ENCODE data around the gene RPL23. TPM values are rescaled to one million over a fixed set of nuclear protein-coding genes. Genes with fewer than 3 reads are reported as not detected.

Gene RPL23
- total and polyA plus RNA-seq, 9 of the 15 experiments (the other 6 are each of a cell fraction or from before 2014, with no cell fraction given) = 1,745 to 3,667 (median 3,096) TPM

GRCh38 chr17:38869526-38870258 is 16.2 kb upstream of the RPL23 start, which contains the start of gene LASP1 (continued):
- TF ChIP-seq, protein P1, sequence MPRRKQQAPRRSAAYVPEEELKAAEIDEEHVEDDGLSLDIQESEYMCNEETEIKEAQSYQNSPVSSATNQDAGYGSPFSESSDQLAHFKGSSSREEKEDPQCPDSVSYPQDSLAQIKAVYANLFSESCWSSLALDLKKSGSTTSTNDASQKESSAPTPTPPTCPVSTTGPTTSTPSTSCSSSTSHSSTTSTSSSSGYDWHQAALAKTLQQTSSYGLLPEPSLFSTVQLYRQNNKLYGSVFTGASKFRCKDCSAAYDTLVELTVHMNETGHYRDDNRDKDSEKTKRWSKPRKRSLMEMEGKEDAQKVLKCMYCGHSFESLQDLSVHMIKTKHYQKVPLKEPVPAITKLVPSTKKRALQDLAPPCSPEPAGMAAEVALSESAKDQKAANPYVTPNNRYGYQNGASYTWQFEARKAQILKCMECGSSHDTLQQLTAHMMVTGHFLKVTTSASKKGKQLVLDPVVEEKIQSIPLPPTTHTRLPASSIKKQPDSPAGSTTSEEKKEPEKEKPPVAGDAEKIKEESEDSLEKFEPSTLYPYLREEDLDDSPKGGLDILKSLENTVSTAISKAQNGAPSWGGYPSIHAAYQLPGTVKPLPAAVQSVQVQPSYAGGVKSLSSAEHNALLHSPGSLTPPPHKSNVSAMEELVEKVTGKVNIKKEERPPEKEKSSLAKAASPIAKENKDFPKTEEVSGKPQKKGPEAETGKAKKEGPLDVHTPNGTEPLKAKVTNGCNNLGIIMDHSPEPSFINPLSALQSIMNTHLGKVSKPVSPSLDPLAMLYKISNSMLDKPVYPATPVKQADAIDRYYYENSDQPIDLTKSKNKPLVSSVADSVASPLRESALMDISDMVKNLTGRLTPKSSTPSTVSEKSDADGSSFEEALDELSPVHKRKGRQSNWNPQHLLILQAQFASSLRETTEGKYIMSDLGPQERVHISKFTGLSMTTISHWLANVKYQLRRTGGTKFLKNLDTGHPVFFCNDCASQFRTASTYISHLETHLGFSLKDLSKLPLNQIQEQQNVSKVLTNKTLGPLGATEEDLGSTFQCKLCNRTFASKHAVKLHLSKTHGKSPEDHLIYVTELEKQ (CRISPR knock-in tag; IDR thresholded peaks at IDR 0.05) = no peak
- TF ChIP-seq ZNF780A (CRISPR knock-in tag; IDR thresholded peaks at IDR 0.05) (no peak), XRCC5 (IDR thresholded peaks at IDR 0.05; ENCODE audit: low read depth, low read length) (no peak), RBM39 (optimal IDR thresholded peaks at IDR 0.05; ENCODE audit: low read depth, low read length) (no peak), ZNF77 (CRISPR knock-in tag; IDR thresholded peaks at IDR 0.05) (no peak), EHMT2 (IDR thresholded peaks at IDR 0.05) (no peak), RBM14 (IDR thresholded peaks at IDR 0.05; ENCODE audit: borderline replicate concordance, insufficient read depth, low read depth, low read length) (no peak), LARP7 (IDR thresholded peaks at IDR 0.05) (no peak), ZNF282 (CRISPR knock-in tag; IDR thresholded peaks at IDR 0.05) (no peak), IFI16 (CRISPR knock-in tag; IDR thresholded peaks at IDR 0.05) (0 out of 2 replicates have a peak, but pooled peaks have one; percentile 18), EP300 (IDR thresholded peaks at IDR 0.05; ENCODE audit: low read length) (no peak), PPARD (CRISPR knock-in tag; IDR thresholded peaks at IDR 0.05) (0 out of 2 replicates have a peak, but pooled peaks have one; percentile 18), JUNB (CRISPR knock-in tag; conservative IDR thresholded peaks at IDR 0.05) (0 out of 2 replicates have a peak, but pooled peaks have one; percentile 27), SMARCC2 (IDR thresholded peaks at IDR 0.05; ENCODE audit: low read depth) (no peak), ZNF263 (CRISPR knock-in tag; IDR thresholded peaks at IDR 0.05; ENCODE audit: borderline replicate concordance) (no peak), ZNF431 (CRISPR knock-in tag; IDR thresholded peaks at IDR 0.05) (no peak), HBP1 (CRISPR knock-in tag; IDR thresholded peaks at IDR 0.05) (no peak; the same call in 1 of the 2 replicates), HLTF (IDR thresholded peaks at IDR 0.05) (no peak; the same call in 1 of the 2 replicates), GABPB2 (CRISPR knock-in tag; conservative IDR thresholded peaks at IDR 0.05) (no peak), SMAD4 (CRISPR knock-in tag; conservative IDR thresholded peaks at IDR 0.05) (peak; percentile 8)
- TF ChIP-seq, protein P2, sequence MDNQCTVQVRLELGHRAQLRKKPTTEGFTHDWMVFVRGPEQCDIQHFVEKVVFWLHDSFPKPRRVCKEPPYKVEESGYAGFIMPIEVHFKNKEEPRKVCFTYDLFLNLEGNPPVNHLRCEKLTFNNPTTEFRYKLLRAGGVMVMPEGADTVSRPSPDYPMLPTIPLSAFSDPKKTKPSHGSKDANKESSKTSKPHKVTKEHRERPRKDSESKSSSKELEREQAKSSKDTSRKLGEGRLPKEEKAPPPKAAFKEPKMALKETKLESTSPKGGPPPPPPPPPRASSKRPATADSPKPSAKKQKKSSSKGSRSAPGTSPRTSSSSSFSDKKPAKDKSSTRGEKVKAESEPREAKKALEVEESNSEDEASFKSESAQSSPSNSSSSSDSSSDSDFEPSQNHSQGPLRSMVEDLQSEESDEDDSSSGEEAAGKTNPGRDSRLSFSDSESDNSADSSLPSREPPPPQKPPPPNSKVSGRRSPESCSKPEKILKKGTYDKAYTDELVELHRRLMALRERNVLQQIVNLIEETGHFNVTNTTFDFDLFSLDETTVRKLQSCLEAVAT (IDR thresholded peaks at IDR 0.05) = no peak; a peak in 1 of 4 replicates
- TF ChIP-seq, protein P3, sequence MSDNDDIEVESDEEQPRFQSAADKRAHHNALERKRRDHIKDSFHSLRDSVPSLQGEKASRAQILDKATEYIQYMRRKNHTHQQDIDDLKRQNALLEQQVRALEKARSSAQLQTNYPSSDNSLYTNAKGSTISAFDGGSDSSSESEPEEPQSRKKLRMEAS (CRISPR knock-in tag; IDR thresholded peaks at IDR 0.05) = no peak
